A172 (cell line): ENCODE measurements around the gene FBXO10. TPM values are rescaled to one million over a fixed set of nuclear protein-coding genes. Genes with fewer than 3 reads are reported as not detected.
"Not testable (repeated sequence)": the region's sequence is repeated elsewhere in the genome, so short reads cannot be mapped to it uniquely, and the experiment has no call there.

Experiments used
- DNase-seq: peaks from one replicate; pipeline ENCODE4 v3.0.0-alpha.2; 2015; ENCODE audit warnings: low spot score
- total RNA-seq: library from RNA; depleted of rRNA; stranded (reverse); fragments of >200 nt; shearing (Covaris generic); gene quantifications from 2 replicates; pipeline ENCODE4 v1.2.3, GENCODE V29; 2014; rRNA removed

The FBXO10 gene, protein sequence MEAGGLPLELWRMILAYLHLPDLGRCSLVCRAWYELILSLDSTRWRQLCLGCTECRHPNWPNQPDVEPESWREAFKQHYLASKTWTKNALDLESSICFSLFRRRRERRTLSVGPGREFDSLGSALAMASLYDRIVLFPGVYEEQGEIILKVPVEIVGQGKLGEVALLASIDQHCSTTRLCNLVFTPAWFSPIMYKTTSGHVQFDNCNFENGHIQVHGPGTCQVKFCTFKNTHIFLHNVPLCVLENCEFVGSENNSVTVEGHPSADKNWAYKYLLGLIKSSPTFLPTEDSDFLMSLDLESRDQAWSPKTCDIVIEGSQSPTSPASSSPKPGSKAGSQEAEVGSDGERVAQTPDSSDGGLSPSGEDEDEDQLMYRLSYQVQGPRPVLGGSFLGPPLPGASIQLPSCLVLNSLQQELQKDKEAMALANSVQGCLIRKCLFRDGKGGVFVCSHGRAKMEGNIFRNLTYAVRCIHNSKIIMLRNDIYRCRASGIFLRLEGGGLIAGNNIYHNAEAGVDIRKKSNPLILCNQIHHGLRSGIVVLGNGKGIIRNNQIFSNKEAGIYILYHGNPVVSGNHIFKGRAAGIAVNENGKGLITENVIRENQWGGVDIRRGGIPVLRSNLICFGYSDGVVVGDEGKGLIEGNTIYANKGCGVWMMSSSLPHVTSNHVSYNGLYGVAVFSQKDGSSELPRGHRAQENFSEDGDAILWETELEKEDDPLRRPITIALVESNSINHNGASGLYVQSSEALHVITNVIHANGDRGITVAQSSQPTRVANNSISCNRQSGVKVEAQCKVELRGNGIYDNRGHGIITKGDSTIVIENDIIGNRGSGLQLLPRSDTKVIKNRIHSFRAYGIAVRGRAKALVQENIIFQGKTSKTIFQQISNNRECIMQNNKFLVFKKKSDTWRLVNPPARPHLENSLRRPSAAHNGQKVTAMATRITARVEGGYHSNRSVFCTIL
- total RNA-seq = 3.9 and 6.3 TPM in 2 replicates

DNA sequence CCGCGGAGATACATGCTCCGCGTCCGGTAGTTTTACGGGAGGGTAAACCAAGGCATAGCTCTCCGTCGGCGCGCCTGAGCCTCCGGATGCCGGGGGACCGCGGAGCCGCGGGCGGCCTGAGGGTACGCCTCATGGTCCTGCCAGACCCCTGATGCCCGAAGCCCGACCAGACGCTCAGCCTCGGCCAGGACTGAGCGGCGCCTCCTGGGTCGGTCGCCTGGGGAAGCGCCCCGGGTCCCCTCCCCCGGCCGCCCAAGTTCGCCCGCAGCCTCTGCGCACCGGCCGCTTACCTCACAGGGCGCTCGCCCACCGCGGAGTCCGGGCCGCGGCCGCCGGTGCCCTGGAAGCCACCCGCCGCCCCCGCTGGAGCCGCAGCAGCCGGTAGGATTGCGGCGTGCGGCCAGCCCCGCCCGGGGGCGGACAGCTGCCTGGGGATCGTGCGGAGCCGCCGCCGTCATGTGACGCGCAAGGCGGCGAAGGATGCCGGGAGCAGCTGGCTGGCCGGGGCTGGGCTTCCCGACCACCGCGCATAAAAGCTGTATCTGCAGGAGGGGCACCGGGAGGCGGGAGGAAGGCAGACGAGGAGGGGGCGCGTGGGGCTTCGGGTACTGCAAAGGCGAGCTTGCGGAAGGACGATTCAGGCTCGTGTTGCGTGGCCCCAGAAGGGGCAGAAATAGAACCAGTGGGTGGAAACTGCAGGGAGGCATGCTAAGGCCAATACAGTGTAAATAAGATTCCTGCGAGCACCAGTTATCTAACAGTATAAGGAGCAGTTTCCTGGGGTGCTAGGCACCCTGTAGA lies at the start of gene FBXO10:
Gene FBXO10, minus strand, starts transcription at position 460 of the 801 bp plus-strand sequence. CDS start 34,612 bp downstream, outside the sequence.
- peak; percentile 16 for DNase-seq

DNA sequence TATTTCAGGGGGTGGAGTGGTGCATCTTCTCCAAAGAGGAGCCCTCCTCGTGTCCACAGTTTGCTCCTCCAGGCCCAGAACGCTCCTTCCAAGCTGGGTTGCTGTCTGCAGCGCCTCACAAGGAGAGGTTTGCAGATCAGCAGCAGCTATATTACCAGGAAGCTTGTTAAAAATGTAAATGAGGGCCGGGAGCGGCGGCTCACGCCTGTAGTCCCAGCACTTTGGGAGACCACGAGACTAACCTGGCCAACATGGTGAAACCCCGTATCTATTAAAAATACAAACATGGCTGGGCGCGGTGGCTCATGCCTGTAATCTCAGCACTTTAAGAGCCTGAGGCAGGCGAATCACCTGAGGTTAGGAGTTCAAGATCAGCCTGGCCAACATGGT lies 49.6 kb upstream of the FBXO10 start:
- DNase-seq = no peak

DNA sequence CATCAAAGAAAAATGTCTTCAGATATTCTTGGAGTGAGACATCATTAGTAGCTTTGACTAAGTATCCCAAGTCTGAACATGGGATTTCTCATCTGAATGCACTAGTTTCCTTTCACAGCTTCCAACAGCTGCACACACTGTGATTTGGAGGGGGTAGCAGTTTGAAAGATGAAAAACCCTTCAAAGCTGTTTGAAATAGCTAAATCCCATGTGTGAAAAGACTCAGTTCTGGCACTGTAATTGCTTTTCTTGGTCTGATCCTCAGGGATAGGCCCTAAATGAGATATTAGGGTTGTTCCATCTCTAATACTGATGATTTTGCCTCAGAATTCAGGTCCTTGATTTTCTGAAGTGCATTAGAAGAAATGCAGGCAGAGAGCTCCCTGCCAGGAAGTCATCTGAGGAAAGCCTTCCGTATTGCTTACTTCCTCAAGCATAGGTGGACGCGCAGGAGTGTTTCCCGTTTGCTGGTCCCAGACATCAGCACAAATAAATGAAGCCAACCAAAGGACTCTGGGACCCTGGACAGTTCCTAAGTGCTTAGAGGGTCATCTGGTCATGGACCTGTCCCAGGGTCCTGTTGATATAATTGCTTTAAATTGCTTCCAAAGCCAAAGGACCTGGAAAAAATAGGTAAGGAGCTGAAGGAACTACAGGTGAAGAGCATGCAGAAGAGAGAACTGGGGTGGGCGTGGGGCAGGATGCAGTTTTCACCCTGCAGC lies 49.0 kb upstream of the FBXO10 start:
- DNase-seq = no peak

DNA sequence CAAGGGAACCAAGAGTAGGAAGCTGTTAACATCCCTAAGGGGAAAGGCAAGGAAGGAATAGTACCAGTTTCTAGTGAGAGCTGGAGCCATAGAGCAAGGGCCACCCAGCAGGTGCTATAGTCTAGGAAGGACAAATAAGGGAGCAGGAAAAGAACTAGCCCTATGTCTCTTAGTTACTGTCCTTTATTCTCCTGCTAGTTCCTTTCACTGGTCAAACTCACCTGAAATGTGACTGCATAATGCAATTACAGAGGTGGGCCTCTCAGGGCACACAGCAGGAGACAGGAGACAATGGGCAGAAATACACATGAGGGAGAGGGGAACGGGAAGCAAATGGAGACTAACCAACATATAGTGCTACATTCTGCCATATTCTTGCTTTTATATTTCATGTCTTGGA lies 47.9 kb upstream of the FBXO10 start:
- no peak for DNase-seq

DNA sequence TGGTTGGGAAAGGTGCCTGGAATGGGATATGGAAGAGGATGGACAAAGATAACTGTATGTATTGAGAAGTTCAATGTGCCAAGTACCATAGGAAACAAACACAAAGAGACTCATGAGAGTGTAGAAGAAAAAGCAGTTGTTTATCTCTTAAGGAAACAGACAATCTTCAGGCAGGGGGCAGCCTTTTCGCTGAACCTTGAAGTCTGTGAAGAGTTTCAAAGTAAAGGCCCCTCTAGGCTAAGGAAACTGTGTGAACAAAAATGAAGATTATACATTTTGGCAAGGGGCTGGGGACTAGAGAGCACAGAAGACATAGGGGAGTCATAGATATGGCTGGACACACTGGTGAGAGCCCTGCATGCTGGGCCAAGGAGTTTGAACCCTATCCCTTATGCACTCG lies 47.1 kb upstream of the FBXO10 start:
- no peak for DNase-seq

DNA sequence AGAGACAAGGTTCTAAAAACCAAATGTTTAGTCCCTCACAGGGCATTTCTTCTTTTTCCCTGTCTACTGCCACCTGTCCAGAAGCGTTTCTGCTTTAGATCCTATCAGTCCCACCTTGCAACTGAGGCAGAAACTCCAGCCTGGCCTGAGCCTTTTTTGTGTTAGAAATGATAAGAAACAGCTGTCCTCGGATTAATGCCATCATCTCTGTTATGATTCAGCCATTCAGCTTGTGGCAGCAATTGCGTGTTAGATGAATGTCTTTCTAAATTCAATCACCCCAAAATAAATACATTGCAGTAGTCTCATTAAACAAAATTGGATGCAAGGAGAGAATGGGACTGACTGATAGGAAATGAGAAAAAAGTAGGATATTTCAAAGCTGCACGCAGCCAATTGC lies 46.3 kb upstream of the FBXO10 start:
- DNase-seq = no peak

DNA sequence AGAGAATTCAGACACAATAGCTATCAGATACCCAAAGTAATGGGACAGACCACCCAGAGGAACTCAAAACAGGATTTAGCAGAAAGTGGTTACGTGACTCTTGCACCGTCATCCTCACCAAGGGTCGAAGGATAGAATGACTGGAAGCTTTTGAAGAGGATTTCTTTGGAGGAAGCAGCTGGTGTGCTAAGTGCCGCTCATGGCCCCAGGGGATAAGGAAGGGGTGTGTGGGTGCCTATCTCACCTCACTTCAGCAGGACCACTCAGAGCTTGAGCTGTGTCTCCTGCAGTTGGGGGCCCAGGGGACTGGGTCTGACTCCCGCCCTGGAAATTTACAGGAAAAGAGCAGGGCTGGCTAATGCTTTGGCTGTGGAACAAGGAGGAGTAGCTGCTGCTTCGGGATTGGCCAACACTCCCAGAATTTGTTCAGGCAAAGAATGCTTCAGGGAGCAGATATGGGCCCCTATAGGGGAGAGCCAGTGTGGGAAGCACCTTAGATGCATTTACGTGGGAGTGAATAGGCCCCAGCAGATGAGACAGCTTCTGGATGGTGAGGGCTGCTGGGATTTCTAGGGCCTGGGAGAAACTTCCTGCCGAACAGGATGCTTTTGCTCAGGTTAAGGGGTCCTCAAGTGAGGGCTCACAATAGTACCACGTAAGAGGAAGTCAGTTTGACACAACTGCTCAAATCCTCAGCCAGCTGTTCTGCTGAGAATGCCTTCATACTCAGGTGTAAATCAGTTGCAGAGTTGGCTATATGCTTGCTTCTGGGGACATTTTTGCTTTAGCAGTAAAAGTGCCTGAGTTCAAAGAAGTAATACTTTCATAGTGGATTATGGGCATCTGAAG lies 45.3 kb upstream of the FBXO10 start:
- DNase-seq = no peak

DNA sequence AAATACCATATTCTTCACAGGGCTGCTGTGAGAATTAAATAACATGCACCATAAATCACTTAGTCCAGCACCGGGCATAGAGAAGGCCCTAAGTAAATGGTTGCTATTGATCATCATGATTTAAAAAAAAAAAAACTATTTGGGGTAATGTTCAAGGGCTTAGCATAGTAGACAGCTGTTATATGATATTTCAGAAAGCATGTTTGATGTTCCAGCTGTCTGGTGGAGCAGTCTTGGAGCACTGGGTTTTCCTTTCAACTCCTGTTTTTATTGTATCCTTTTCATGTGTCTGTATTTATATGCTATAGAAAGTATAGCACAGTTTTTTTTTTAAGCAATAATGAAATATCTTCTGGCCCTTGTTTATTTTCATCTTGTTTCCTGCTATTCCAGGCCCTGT lies 44.2 kb upstream of the FBXO10 start:
- DNase-seq = no peak

DNA sequence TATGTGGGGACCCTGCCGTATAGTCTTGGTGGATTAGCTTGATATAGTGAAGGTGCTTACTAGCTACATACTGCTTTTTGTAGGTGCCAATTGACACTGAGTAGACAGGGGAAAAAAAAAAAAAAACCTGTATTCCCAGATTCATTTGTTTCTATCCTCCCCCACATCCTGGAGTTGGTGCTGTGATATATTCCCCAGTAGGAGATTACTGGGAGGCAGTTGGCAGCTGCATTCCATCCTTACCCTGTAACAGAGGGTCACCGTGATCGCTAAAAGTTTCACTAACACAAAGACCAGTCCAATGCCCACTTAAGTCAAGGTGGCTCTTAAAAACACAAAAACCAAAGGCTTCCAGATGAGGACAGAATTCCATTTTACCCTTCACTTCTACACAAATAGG lies 43.6 kb upstream of the FBXO10 start:
- peak; percentile 26 for DNase-seq

DNA sequence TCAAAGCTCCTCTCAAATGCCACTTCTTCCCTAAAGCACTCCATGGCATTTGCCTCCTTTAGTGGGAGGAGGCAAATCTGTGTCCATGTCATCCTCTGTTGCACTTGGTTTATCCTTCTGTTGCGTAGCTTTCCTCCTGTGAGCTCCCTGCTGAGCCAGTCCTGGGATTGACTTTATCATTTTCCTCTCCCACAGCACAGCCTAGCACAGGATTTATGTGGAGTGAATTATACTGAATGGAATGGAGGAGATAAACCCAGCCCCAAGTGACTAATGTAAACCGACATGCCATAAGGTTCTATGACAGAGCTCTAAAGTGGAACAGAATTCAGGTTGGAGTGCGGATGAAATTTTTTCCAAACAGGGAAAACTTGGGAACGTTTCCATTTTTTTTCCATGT lies 42.6 kb upstream of the FBXO10 start:
- DNase-seq = peak; percentile 85

DNA sequence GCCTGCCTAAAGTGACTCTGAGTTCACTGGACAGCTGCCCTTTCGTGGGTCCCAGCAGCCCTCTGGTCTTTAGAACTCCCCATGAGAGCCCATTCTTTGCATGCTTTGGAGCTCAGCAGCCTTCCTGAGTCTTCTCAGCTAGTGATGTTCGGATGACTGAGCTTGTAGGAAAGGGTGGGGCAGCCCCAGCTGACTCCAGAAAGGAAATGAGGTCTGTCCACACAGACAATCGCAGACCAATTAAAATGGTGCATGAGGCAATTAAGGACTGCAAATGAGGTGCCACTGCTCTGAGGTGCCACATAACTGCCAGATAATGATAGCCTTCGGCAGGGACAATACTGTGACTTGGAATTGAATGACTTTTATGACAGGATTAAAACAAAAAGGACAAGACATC lies 41.7 kb upstream of the FBXO10 start:
- peak; percentile 84 for DNase-seq

DNA sequence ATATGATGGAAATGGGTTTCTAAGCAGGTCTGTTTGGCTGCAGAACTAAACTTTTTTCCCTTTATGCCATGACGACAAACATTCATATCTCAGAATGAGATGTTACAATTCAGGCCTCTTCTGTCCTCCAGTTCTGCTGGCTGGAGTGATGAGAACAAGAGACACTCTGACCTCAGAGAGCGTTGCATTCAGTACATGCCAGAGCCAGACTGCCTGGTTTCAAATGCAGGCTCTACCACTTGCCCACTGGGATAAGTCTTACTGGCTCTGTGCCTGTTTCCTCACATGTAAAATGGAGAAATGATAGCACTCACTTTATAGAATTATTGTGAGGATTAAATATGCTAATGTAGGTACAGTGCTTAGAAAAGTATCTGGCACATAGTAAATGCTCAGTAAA lies 41.0 kb upstream of the FBXO10 start:
- DNase-seq = no peak

DNA sequence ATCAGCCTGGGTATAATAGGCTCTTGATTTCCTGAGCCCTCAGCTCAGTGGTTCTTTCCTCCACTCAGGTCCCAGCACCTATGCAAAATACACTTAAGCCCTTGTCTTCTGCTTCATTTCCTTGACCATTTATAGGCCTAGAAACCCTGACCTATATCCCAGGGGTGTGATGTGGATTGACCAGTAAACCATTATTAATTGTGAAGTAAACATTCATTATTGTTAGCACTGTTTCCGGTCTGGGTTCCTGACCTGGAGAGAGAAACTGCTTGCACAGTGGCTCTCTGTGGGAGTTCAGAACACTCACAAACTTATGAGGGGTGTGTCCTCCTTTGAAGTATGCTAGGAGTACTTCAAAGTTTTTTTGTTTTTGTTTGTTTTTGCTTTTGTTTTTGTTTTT lies 35.8 kb upstream of the FBXO10 start:
- DNase-seq = no peak

DNA sequence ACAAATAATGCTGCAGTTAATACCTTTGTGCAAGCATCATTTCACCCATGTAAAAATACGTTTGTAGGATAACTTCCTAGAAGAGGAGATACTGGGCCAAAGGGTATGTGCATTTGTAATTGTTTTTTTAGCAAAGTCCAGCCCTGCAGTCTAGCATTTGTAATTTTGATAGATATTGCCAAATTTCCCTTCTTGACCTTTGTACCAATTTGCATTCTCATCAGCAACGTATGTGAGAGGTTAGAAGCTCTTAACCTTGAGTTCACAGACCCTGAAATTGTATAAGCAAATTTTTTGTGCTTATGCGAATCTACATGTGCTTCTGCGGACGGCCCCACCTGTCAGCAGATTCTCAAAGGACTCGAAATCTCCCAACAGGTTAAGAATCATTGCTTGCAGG lies 34.8 kb upstream of the FBXO10 start:
- no peak for DNase-seq

DNA sequence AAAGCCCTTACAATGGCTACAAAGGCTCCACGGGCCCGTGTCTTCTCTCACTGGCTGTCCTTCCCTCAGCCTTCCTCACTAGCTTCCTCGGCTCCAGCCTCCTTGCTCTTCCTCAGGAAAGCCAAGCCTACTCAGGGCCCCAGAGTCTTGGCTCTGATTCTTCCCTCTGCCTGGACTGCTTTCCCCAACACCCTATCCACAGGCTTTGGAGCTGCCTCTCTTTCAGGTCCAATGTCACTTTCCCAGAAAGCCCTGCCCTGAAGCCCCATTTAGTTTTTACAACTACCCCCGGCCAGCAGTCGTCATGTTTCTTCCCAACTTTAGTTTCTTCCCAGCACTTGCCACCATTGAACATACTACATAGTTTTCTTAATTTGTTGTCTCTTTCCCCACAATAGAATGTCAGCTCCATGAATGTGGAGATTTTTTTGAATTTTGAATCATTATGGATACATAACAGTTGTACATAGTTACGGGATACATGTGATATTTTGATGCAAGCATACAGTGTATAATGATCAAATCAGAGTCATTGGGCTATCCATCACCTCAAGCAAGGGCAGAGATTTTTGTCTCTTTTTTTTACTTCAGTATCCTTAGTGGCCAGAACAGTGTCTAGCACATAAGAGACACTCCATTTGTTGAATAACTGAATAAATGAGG lies 33.7 kb upstream of the FBXO10 start:
- no peak for DNase-seq

DNA sequence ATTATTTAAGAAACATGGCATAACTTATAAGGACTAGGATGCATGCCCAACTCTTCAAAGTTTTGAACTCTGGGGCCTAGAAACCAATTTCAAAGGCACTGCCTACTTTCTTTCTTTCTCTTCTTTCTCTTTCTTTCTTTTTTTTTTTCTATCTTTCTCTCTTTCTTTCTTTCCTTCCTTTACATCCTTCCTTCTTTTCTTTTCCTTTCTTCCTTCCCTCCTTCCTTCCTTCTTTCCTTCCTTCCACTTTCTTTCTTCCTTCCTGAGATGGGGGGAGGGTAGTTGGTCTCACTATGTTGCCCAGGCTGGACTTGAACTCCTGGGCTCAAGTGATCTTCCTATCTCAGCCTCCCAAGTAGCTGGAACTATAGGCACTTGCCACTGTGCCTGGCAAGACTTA lies 32.1 kb upstream of the FBXO10 start:
- DNase-seq = no peak

DNA sequence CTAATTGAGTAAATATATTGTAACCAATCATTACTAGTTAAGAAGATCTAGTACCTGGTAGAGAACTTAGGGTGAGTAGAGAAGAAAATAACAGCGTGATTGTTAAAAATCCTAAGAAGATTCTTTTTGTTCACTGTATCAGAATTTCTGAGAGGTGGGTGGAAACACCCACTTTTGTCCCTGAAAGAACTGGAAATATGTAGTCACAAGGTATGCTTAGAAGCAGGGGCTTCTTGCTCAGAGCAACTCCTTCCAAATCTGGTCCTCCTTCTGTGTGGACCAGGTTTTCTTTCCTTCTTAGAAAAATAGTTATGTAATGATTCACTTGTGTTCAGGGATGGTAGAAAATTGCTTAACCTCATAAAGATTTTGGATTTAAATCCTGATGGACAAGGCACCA lies 28.1 kb upstream of the FBXO10 start:
- DNase-seq = no peak

DNA sequence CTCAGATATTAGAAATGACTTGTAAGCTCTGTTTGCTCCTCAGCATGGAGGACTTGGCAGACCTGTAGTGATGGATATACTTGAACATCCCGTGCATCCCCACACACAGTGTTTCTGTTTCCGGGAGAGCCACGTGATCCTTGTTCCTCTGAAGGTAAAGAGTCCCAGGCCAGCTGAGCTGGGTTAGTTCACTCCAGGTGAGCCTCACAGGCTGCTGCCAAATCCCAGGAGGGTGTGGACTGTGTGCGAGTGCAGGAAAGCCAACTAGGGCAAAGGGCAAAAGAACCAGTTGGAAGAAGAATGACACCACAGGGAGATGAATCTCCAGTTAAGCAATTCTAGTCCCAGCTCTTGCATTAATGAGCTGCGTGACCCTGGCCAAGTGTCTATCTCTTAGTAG lies 26.6 kb upstream of the FBXO10 start:
- no peak for DNase-seq

DNA sequence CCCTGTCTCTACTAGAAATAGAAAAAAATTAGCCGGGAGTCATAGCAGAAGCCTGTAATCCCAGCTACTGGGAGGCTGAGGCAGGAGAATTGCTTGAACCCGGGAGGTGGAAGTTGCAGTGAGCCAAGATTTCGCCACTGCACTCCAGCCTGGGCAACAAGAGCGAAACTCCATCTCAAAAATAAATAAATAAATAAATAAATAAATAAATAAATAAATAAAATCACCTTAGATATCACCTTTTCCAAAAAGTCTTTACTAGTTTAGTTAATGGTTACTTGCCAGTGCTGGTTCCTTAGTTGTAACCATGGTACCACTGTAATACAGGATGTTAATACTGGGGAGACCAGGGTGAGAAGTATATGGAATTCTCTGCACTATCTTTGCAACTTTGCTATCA lies 25.9 kb upstream of the FBXO10 start:
- DNase-seq = not testable (repeated sequence)

DNA sequence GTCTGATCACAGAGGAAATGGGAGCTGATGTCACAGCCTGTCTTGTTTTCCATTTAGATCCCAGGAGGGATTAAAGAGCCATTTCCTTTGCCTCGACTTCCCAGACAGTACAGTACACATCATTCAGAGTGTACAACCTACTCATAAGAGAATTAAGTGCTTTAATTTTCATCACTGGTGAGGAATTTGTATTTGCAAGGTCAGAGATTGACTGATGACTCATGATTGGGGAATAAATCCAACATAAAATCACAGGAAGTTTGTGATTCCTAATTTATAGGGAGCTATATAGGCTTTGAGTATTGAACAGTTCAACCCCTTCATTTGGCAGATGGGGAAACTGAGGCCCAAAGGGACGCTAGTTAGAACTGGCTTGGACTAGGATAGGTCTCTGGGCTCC lies 20.3 kb upstream of the FBXO10 start:
- no peak for DNase-seq
